MCF 10A (cell line): Measurements from ENCODE around the gene GATAD2B. TPM values are rescaled to one million over a fixed set of nuclear protein-coding genes. Genes with fewer than 3 reads are reported as not detected.

Experiments used
- BruUV-seq: library from RNA; stranded (reverse); fragments of 400-500 nt; replicated peaks from 2 replicates; lab custom pipeline; 2021; lab: Mats Ljungman, UMichigan
- CTCF ChIA-PET: fragments of 300-600 bp; sonication (Branson Sonifier 250); formaldehyde crosslinking; extraction: SDS; loops from one replicate; lab custom pipeline; 2021; ENCODE audit warnings: antibody characterized with exemption, inconsistent platforms; lab: Yijun Ruan, JAX
- POLR2A ChIA-PET: fragments of 300-600, 350-650 bp; sonication (Branson Sonifier 250); formaldehyde crosslinking; extraction: SDS; loops from one replicate; lab custom pipeline; 2020; ENCODE audit warnings: antibody characterized with exemption, inconsistent platforms; lab: Yijun Ruan, JAX
- DNase-seq: peaks from one replicate; pipeline ENCODE4 v3.0.0-alpha.2; 2018; ENCODE audit not compliant: unreplicated experiment
- H3K27ac Mint-ChIP-seq: one replicate; pipeline ENCODE4 v1.8.0; 2022; ENCODE audit warnings: mild to moderate bottlenecking, low read depth, mixed read lengths; ENCODE audit not compliant: unreplicated experiment
- H3K27me3 Mint-ChIP-seq: one replicate; pipeline ENCODE4 v1.8.0; 2022; ENCODE audit warnings: mixed read lengths; ENCODE audit not compliant: insufficient read depth, unreplicated experiment
- H3K36me3 Mint-ChIP-seq: one replicate; pipeline ENCODE4 v1.8.0; 2022; ENCODE audit warnings: mild to moderate bottlenecking, moderate library complexity, mixed read lengths; ENCODE audit not compliant: insufficient read depth, unreplicated experiment
- H3K4me1 Mint-ChIP-seq: one replicate; pipeline ENCODE4 v1.8.0; 2022; ENCODE audit warnings: mixed read lengths; ENCODE audit not compliant: insufficient read depth, unreplicated experiment
- H3K4me3 Mint-ChIP-seq: one replicate; pipeline ENCODE4 v1.8.0; 2022; ENCODE audit warnings: mild to moderate bottlenecking, moderate library complexity, mixed read lengths; ENCODE audit not compliant: unreplicated experiment
- H3K9me3 Mint-ChIP-seq: one replicate; pipeline ENCODE4 v1.8.0; 2022; ENCODE audit warnings: mixed read lengths; ENCODE audit not compliant: unreplicated experiment
- CTCF ChIP-seq: fragments of 200-600 bp; IDR thresholded peaks from one replicate; pipeline ENCODE4 v1.8.0; 2022; ENCODE audit warnings: antibody characterized with exemption, mild to moderate bottlenecking; ENCODE audit not compliant: unreplicated experiment
- intact Hi-C: fragments of 100-400 bp; cut with micrococcal nuclease; formaldehyde crosslinking; loops from 2 replicates; pipeline ENCODE4 v1.14.1; 2022
- total RNA-seq: library from RNA; stranded (reverse); gene quantifications from 2 replicates; pipeline ENCODE4 v1.2.3, GENCODE V29; 2022

Gene GATAD2B
- total RNA-seq, 1 experiment from 2014 or later, result 95.5 TPM

- CTCF ChIA-PET, result interaction anchor here (0.5 to 5.2 kb wide), 13 partner anchors 9 to 457 kb away, joined by 3 to 45 read pairs (median 5); partner anchors contain the start of genes GATAD2B, JTB and RAB13
- POLR2A ChIA-PET, result interaction anchor here (0.6 to 16.6 kb wide), 18 partner anchors 9 to 1161 kb away, joined by 3 to 647 read pairs (median 10); partner anchors contain the start of genes CRTC2, DENND4B, GATAD2B and JTB
- DNase-seq, result no peak
- intact Hi-C loops, result no loop called here
- no peak for TF ChIP-seq CTCF
- Mint-ChIP-seq H3K4me3 (peak overlapping the region; percentile 95), H3K27me3 (no peaks in the 10 kb centered on the region), H3K4me1 (peaks cover 37% of the 10 kb centered on the region), H3K9me3 (no peaks in the 10 kb centered on the region), H3K27ac (peak overlapping the region; percentile 94), H3K36me3 (peaks cover 28% of the 10 kb centered on the region)
- BruUV-seq, result no TSS peak
Observed at GRCh38 chr1:153968408-153968807, 45.6 kb upstream of the GATAD2B start.

GRCh38 chr1:153968000-153968363 lies 45.2 kb upstream of the GATAD2B start:
- H3K27ac Mint-ChIP-seq, result peak overlapping the region; percentile 94
- peaks cover 40% of the 10 kb centered on the region for H3K4me1 Mint-ChIP-seq
- no TSS peak for BruUV-seq
- ChIA-PET CTCF (interaction anchor here (0.6 to 5.2 kb wide), 15 partner anchors 9 to 1083 kb away, joined by 3 to 45 read pairs (median 5); partner anchors contain the start of genes ADAM15, GATAD2B, JTB and RAB13), POLR2A (interaction anchor here (0.6 to 16.6 kb wide), 40 partner anchors 9 to 1162 kb away, joined by 3 to 647 read pairs (median 4); partner anchors contain the start of genes CRTC2, DENND4B, GATAD2B and INTS3)
- intact Hi-C loops, result loop anchor here (1.0 to 2.0 kb wide), 2 partner anchors 18 to 45 kb away; partner anchors contain the start of genes GATAD2B and RAB13
- peak overlapping the region; percentile 95 for H3K4me3 Mint-ChIP-seq
- no peak for DNase-seq
- no peaks in the 10 kb centered on the region for H3K9me3 Mint-ChIP-seq
- H3K27me3 Mint-ChIP-seq, result no peaks in the 10 kb centered on the region
- H3K36me3 Mint-ChIP-seq, result peaks cover 24% of the 10 kb centered on the region
- no peak for TF ChIP-seq CTCF

DNA sequence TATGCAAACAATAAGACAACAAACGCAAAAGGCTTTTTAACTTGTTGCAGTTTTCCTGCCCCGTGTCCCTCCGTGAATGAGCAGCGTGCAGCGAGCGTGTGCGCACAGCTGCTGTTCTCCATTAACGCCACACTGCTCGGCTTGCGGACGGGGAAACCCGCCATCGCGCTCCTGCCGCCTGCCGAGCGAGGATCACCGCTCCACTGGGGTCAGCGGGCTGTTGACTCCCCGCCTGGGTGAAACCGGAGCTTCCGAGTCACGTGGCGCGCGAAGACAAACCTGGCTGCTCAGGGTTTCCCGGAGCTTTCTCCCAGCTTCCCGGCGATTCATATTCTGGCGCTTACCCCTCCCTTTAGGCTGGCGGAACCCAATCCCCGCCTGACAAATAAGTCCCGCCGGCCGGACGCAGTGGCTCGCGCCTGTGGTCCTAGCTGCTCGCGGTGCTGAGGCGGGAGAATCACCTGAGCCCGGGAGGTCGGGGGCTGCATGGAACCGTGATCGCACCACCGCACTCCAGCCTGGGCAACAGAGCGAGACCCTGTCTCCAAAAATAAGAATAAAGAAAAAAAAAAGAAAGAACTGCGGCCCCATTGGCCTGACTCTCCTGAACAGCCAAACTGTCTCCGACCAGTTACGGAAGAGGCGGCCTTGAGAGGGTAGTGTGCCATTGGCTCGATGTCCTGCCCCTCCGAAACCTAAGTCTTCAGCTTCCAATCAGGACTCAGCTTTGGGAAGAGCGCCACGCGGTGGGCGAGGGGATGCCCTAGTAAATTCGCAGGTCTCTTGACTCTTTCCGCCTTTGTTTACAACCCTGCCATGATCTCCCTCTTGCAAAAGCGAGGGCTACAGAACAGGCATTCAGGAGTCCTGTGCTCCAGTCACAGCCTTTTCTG lies 44.6 kb upstream of the GATAD2B start, which contains the start of gene CREB3L4:
Gene CREB3L4 (plus strand): TSS at position 796 of the 893 bp plus-strand sequence. CDS start 624 bp downstream, outside the sequence.
- no peaks in the 10 kb centered on the region for H3K27me3 Mint-ChIP-seq
- peak; percentile 100 for DNase-seq
- H3K9me3 Mint-ChIP-seq, result no peaks in the 10 kb centered on the region
- TF ChIP-seq CTCF, result peak; percentile 32
- H3K27ac Mint-ChIP-seq, result peak within 1 kb of the TSS; percentile 94
- ChIA-PET POLR2A (interaction anchor here (0.5 to 16.6 kb wide), 49 partner anchors 10 to 1219 kb away, joined by 3 to 647 read pairs (median 4); partner anchors contain the start of genes CRTC2, DENND4B, GATAD2B and INTS3), CTCF (interaction anchor here (0.6 to 5.2 kb wide), 20 partner anchors 9 to 1084 kb away, joined by 3 to 45 read pairs (median 4); partner anchors contain the start of genes ADAM15, CRTC2, GATAD2B and JTB)
- BruUV-seq, result no TSS peak
- intact Hi-C loops, result loop anchor here (1.0 to 2.0 kb wide), 2 partner anchors 19 to 45 kb away; partner anchors contain the start of genes GATAD2B and RAB13
- H3K36me3 Mint-ChIP-seq, result peaks cover 22% of the 10 kb centered on the region
- peak within 1 kb of the TSS; percentile 95 for H3K4me3 Mint-ChIP-seq
- peaks cover 40% of the 10 kb centered on the region for H3K4me1 Mint-ChIP-seq
